NCI-H1436 treated with DMSO at 0.1 percent for 48 hours (cell line): ENCODE data around the gene EML6.
"Not testable (repeated sequence)": the region's sequence is repeated elsewhere in the genome, so short reads cannot be mapped to it uniquely, and the experiment has no call there.

Experiments
- DNase-seq: peaks from one replicate; lab custom pipeline; 2025; lab: John Stamatoyannopoulos, UW

Gene EML6

GRCh38 chr2:54850171-54851122 lies 127.0 kb downstream of the EML6 start:
- DNase-seq, result no peak

- DNase-seq, result no peak
Measured at GRCh38 chr2:54853616-54854310, 130.3 kb downstream of the EML6 start.

GRCh38 chr2:54855434-54855833 lies 132.0 kb downstream of the EML6 start:
- no peak for DNase-seq

- no peak for DNase-seq
Measured at GRCh38 chr2:54858021-54858681, 134.7 kb downstream of the EML6 start.

GRCh38 chr2:54859416-54859815 lies 136.0 kb downstream of the EML6 start:
- no peak for DNase-seq

GRCh38 chr2:54859997-54860701 lies 136.7 kb downstream of the EML6 start:
- DNase-seq, result no peak

GRCh38 chr2:54862229-54862628 lies 138.8 kb downstream of the EML6 start:
- no peak for DNase-seq

- DNase-seq, result no peak
Measured at GRCh38 chr2:54862742-54863141, 139.3 kb downstream of the EML6 start.

GRCh38 chr2:54863660-54864059 lies 140.2 kb downstream of the EML6 start:
- no peak for DNase-seq

- DNase-seq, result no peak
Measured at GRCh38 chr2:54864096-54864495, 140.6 kb downstream of the EML6 start.

- no peak for DNase-seq
Measured at GRCh38 chr2:54864727-54865126, 141.3 kb downstream of the EML6 start.

GRCh38 chr2:54866179-54866578 lies 142.7 kb downstream of the EML6 start:
- DNase-seq, result no peak

GRCh38 chr2:54866868-54867267 lies 143.4 kb downstream of the EML6 start:
- DNase-seq, result no peak

- DNase-seq, result no peak
Measured at GRCh38 chr2:54867457-54867856, 144.0 kb downstream of the EML6 start.

- DNase-seq, result peak; percentile 84
Measured at GRCh38 chr2:54871457-54872107, 148.1 kb downstream of the EML6 start.

- DNase-seq, result no peak
Measured at GRCh38 chr2:54872780-54873179, 149.3 kb downstream of the EML6 start.

GRCh38 chr2:54873236-54873635 lies 149.8 kb downstream of the EML6 start:
- DNase-seq, result not testable (repeated sequence)

- no peak for DNase-seq
Measured at GRCh38 chr2:54876764-54877163, 153.3 kb downstream of the EML6 start.

GRCh38 chr2:54878182-54878581 lies 154.7 kb downstream of the EML6 start:
- no peak for DNase-seq

GRCh38 chr2:54879032-54879431 lies 155.6 kb downstream of the EML6 start:
- DNase-seq, result no peak

- DNase-seq, result no peak
Measured at GRCh38 chr2:54879598-54880332, 156.3 kb downstream of the EML6 start.
